Jurkat, Clone E6-1 (cell line): ENCODE measurements around the gene ANKRD7.
"Not testable (repeated sequence)": the region's sequence is repeated elsewhere in the genome, so short reads cannot be mapped to it uniquely, and the experiment has no call there.

Experiments used
- DNase-seq: peaks from one replicate; pipeline ENCODE4 v3.0.0-alpha.2; 2011; ENCODE audit warnings: low read depth, low spot score
- H3K4me3 ChIP-seq: 2 replicates; pipeline ENCODE4 v1.5.1; 2011; ENCODE audit warnings: mild to moderate bottlenecking, low read length, control low read depth, moderate library complexity

The ANKRD7 gene

DNA sequence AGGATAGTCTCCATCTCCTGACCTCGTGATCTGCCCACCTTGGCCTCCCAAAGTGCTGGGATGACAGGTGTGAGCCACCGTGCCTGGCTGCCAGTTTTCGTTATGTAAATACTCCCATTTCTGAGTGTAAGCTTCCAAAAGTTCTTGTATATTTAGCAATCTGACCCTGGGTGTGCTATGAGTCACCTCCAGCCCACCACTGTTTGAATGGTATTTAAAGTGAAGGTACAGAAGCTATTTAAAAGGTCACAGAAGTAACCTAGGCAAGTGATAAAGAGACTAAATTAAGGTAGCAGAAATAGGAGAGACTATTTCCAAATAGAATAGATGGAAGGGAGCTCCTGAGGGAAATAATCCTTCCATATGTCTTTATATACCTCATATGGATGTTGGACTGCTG lies 3.9 kb upstream of the ANKRD7 start:
- no peak overlapping the region for H3K4me3 ChIP-seq
- no peak for DNase-seq

DNA sequence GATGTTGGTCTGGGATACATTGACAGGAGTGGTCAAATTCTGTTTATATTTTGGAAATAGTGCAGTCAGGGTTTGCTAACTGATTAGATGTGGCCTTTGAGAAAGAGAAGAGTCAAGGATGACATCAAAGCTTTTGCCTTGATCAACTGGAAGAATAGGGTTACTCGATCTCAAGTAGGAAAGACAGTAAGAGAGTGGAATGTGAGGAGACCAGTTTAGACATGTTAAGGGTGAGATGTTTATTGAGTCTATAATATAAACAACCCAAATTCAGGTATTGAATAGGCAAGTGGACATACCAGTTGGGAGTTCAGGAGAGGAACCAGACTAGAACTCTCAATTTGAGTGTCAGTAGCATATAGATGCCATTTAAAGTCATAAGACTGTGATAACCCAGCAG lies 1.9 kb upstream of the ANKRD7 start:
- no peak for DNase-seq
- no peak overlapping the region for H3K4me3 ChIP-seq

DNA sequence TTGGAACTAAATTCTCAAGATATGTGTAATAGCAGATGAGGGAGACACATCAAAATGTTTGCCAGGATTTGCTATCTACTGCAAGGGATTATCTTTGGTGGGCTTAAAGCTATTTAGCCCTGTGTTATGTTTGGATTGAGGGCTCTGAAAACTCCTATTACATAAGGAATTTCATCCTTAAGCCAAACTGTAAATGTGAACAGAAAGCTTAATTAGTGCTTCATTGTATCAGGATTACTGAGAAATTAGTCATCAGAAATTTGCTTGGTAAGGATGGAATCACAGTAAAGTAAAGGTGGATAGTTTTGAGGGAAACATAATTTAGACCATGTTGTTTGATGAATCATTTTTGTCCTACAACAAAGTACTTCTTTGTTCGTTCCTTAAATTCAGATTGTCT lies 8.3 kb downstream of the ANKRD7 start:
- no peak overlapping the region for H3K4me3 ChIP-seq
- DNase-seq, result no peak

DNA sequence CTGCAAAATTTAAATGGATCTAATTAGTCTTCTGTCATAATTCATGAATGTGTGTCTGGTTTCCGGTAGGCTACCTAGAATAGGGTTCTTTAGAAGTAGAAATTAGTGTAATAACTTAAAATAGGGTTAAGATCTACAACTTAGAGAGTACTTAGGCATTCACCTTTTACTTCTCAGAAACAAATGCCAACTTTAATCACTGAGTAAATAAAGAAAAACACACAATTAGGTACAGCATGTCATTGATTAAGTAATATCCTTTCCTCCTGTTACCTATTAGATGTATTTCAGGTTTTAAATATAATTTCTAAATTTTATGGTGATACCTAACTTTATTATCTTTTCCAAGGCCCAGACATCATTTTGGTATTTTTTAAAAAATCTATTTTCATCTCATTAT lies 9.3 kb downstream of the ANKRD7 start:
- H3K4me3 ChIP-seq, result no peak overlapping the region
- no peak for DNase-seq

DNA sequence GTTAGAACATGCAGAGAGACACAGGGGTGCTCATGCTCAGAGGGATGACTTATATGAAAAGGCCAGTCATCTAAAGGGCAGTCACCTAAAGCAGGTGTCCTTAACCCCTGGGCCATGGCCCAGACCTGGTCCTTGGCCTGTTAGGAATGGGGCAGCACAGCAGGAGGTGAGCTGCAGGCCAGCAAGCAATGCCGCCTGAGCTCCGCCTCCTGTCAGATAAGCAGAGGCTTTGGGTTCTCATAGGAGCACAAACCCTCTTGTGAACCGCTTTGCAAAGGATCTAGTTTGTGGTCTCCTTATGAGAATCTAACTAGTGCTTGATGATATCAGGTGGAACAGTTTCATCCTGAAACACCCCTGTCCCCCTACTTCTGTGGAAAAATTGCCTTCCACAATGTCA lies 14.5 kb downstream of the ANKRD7 start:
- DNase-seq, result no peak
- H3K4me3 ChIP-seq, result no peak overlapping the region

DNA sequence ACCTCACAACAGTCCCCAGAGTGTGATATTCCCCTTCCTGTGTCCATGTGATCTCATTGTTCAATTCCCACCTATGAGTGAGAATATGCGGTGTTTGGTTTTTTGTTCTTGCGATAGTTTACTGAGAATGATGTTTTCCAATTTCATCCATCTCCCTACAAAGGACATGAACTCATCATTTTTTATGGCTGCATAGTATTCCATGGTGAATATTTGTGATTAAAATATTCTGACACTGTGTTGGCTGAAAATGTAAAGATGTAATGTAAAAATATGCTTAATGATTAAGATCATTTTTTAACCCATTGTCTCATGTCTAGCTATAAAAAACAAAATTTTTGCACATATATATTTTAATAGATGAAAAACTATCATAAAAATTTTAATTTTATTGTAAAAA lies 15.8 kb downstream of the ANKRD7 start:
- not testable (repeated sequence) for DNase-seq

DNA sequence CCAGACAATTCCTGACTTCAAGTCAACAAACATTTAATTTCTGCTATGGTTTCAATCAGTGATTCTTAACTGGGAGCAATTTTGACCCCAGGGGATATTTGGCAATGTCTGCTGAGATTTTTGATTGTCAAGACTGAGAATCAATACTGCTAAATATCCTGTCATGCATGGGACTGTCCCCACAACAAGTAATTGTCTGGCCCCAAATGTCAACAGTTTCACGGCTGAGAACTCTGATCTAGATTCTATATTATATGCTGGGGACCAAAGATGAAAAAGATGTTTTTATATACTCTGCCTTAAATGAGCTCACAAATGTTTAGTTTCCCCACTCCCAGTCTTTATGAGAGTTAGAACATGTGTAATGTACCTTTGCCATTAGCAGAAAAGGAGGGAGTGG lies 19.2 kb downstream of the ANKRD7 start:
- no peak for DNase-seq
- H3K4me3 ChIP-seq, result no peak overlapping the region

More for the DNA sequence above, 15.8 kb downstream of the ANKRD7 start:
- not testable (repeated sequence) for H3K4me3 ChIP-seq

DNA sequence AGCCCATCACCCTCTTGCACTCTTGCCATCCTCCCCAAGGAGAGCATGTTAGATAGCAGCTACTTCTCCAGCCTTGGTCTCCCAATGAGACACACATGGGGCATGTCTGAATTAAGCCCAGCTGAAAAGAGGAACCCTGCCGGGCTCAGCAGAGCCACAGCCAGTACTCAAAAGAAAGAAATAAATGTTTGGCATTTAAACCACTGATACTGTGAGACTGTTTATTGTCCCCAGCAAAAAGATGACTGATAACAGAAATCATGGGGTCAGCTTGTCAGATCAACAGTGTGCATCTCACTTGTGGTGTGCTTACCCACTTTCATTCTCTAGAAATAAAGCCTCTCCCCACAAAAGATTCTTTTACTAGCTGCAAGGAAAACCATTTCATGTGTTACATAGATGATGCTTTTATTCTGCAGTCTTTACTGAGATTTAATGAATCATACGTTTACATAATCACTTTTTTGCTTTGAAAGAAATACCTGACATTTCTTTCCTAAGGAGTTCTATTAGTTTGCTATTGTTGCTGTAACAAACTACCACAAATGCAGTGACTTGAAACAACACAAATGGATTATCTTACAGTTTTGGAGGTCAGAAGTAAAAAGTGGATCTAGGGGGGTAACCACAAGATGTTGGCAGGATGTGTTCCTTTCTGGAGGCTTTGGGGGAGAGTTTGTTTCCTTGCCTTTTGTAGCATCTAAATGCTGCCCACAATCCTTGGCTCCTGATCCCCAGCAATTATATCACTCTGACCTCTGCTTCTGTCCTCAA lies 20.9 kb downstream of the ANKRD7 start:
- no peak overlapping the region for H3K4me3 ChIP-seq
- no peak for DNase-seq

DNA sequence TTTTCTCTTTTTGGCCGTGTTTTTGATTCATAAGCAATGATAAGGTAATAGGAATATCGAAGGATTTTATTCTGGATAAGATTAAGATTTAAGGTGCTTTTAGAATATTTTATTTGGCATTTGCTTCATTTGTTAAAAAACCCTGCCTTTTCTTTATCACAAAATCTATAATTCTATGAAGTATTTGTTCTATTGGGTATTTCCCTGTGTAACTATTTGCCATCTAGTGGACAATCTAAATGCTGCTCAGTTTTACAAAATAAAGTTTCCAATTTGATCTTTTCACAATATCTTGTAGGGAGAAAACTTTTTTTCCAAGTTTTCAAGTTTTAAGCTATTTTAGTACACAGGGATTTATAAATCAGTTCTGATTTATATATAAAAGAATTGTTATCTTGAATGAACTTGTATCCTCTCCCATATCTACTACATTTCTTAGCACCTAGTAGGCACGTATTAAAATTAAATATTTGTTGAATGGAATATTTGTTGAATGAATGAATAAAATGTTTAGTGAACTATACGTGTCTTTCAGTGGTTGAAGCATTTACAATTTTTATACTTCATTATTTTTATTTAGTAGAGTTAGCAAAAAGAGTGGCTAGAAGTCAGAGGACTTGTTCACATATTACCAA lies 26.5 kb downstream of the ANKRD7 start:
- H3K4me3 ChIP-seq, result no peak overlapping the region
- DNase-seq, result peak; percentile 3

DNA sequence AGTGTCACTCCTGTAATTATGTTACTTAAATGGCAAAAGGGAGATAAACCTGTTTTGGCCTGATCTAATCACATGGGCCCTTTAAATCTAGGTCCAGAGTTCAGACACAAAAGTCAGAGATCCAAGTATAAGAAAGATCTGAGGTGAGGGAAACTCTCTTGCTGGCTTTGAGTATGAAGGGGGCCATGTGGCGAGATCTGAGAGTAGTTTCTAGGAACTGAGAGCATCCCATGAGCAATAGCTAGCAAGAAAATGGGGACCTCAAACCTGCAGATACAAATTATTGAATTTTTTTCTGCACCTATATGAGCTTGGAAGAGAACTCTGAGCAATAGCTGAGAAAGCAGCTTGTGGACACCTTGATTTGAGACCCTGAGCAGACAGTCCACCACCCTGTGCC lies 27.6 kb downstream of the ANKRD7 start:
- H3K4me3 ChIP-seq, result no peak overlapping the region
- DNase-seq, result no peak

DNA sequence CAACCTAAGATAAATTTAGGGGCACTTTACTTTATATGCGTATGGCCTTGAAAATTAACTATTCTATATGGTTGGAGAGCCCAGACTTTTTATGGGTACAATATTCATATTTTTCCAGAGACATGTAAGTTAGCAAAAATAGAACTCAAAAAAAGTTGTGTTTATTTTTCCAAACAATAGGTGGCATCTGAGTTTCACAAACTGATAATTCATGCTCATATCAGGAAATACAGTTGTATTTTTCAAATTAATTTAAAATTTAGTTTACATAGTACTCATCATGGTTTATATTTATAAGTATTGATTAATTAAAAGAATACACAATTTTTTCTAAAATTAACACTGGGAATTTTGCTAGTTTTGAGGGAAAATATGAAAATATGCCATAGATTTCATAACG lies 34.6 kb downstream of the ANKRD7 start:
- DNase-seq, result no peak
- no peak overlapping the region for H3K4me3 ChIP-seq

DNA sequence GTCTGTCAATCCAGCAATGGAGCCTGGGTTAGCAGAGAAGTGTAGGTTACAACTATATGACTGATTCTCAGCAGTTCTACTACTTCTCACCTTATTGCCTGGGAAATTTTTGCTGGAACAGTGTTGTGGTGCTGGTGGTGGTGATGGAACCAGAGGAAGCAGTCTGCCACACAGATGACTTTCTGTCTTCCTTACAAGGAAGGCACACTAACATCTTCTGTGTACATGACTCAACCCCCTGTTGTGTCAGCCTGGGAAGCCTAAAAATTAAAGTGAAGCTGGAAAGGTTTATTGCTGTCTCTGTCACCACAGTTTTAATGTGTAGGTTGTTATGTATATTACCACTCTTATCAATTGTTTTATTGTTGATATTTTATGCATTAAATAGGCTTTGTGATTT lies 40.3 kb downstream of the ANKRD7 start:
- H3K4me3 ChIP-seq, result no peak overlapping the region
- no peak for DNase-seq

DNA sequence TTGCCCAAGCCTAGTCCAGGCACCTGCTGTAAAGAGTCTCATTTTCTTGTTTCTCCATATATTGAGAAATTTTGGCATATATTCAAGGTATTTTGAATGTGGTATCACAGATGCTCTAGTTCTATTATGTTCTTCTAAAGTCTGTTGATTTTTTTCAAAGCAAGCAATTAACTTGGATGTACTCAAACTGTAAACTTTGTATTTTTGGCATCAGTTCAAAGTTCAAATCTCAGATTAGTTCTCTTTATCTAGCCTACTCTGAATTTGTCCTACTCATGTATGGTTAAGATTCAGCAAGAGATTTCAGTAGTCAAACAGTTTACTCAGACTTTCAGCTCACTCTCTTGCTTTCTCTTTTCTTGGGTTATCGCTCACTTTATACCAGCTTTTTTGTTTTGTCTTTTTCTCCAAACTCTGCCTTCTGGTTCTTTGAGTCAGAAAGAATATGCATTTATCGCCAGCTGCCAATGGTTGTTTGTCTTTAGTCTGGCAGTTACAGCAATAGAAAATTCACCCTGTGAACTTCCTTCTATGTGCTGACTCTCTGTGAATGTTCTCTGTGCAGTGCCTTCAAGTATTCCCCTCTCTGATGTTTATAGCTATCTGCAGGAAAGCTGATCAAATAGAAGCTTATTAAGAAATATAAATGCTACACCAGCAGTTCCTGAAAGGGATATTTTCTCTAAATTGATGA lies 56.0 kb downstream of the ANKRD7 start:
- no peak for DNase-seq
- no peak overlapping the region for H3K4me3 ChIP-seq

DNA sequence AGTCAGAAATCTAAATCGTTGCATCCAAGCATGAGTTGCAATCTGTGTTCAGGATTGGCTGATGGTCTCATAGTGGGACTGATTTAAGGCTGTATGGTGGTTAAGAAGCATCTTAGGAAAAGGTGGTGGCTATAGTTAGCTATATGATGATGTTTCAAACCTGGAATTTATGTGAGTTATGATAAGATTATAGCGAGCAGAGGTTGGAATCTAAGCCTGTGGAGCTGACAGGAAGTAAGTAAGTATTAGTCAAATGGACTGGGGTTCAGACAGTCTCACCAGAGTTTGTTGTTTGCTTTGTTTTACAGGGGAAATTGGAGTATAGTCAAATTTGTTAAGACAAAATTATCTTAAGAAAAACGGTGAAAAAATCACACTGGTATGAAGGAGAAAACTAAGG lies 56.7 kb downstream of the ANKRD7 start:
- no peak for DNase-seq
- no peak overlapping the region for H3K4me3 ChIP-seq

DNA sequence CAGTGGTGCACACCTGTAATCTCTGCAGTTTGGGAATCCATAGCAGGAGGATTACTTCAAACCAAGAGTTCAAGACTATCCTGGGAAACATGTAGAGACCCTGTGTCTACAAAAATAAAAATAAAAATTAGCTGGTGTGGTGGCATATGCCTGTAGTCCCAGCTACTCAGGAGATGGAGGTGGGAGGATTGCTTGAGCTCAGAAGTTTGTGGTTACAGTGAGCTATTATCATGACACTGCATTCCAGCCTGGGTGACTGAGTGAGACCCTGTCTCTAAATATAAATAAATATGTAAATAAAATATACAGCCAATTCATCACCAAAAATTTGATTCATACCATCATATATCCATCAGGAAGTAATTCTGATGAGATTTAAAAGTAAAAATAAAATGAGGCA lies 60.9 kb downstream of the ANKRD7 start:
- no peak overlapping the region for H3K4me3 ChIP-seq
- no peak for DNase-seq

DNA sequence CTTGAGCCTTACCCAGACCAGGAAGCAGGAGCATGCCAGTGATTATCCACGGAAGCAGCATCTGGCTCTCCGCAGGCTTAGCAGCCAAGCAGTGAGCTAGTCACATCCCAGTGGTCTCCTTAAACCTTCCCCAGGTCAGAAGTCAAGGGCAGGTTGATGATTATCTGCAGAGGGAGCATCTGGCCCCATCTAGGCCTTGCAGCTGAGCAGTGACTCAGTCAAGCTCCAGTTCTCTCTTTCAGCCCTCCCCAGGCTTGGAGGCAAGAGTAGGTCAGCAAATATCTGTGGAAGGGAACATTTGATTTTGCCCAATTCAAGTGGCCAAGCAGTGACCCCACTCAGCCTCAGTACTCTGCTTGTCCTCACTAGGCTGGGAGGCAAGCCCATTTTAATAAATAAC lies 61.6 kb downstream of the ANKRD7 start:
- no peak for DNase-seq
- no peak overlapping the region for H3K4me3 ChIP-seq

DNA sequence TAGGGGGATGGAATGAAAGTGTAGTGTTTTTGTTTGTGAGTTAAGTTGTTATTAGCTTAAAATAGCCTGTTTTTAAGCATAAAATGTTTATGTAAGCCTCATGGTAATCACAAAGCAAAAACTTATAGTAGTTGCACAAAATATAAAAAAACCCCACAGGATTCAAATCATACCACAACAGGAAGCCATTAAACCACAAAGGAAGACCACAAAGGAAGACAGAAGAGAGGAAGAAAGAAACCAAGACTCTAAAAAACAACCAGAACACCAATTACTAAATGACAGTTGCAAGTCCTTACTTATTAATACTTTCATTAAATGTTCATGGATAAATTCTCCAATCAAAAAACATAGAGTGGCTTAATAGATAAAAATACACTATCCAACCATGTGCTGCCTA lies 63.6 kb downstream of the ANKRD7 start:
- DNase-seq, result peak; percentile 83
- no peak overlapping the region; the same call in 1 of the 2 replicates for H3K4me3 ChIP-seq

DNA sequence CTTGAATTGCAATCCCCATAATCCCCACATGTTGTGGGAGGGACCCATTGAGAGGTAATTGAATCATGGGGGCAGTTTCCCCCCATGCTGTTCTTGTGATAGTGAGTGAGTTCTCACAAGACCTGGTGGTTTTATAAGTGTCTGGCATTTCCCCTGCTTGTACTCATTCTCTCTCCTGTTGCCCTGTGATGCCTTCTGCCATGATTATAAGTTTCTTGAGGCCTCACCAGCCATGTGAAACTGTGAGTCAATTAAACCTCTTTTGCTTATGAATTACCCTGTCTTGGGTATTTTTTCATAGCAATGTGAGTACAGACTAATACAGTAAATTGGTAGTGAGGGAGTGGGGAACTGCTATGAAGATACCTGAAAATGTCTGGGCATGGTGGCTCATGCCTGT lies 65.0 kb downstream of the ANKRD7 start:
- DNase-seq, result no peak
- H3K4me3 ChIP-seq, result no peak overlapping the region
